Frontal cortex (tissue), 4 donors: ENCODE data around the gene PCNX4. TPM values are rescaled to one million over a fixed set of nuclear protein-coding genes. Genes with fewer than 3 reads are reported as not detected.
A peak's percentile ranks its signal among the peaks of the same experiment; 100 is the strongest.

ENCODE experiments used
- DNase-seq, 2 donors: peaks; one replicate each; pipeline ENCODE4 v3.0.0; 2012; ENCODE audit warnings: low spot score in 2 of 2
- FAIRE-seq: peaks from 2 replicates; lab custom pipeline; 2012; peaks lifted over from hg19 to GRCh38; lab: Jason Lieb, UNC
- total RNA-seq: library from RNA; depleted of rRNA; stranded (reverse); fragments of >200 nt; gene quantifications from one replicate; pipeline ENCODE4 v1.2.3, GENCODE V29; 2014
- donor health status: control.
- donor health status: control.
- donor health status: control.

Gene PCNX4
- total RNA-seq, 1 donor from 2014 or later = 98.6 TPM

GRCh38 chr14:60169722-60170121 is 78.0 kb downstream of the PCNX4 start:
- FAIRE-seq (no peak), DNase-seq (no peak)

DNA sequence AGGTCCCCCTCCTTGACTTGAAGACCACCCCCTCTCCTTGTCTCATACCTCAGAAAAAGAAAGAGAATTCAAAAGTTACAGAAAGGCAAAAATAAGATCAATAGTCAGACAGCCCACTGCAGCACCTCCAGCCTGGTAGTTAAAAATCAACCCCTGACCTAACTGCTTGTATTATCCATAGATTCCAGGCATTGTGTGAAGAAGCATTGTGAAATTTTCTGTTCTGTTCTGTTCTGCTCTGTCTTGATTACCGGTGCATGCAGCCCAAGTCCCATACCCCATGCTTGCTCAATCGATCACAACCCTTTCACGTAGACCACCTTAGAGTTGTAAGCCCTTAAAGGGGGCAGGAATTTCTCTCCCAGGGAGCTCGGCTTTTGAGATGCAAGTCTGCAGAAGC is 79.2 kb downstream of the PCNX4 start:
- FAIRE-seq (no peak), DNase-seq (no peak)

- no peak for FAIRE-seq
- no peak for DNase-seq
Measured at GRCh38 chr14:60171690-60172089, 80.0 kb downstream of the PCNX4 start.

- DNase-seq (no peak), FAIRE-seq (no peak)
Measured at GRCh38 chr14:60174352-60175254, 82.9 kb downstream of the PCNX4 start.

DNA sequence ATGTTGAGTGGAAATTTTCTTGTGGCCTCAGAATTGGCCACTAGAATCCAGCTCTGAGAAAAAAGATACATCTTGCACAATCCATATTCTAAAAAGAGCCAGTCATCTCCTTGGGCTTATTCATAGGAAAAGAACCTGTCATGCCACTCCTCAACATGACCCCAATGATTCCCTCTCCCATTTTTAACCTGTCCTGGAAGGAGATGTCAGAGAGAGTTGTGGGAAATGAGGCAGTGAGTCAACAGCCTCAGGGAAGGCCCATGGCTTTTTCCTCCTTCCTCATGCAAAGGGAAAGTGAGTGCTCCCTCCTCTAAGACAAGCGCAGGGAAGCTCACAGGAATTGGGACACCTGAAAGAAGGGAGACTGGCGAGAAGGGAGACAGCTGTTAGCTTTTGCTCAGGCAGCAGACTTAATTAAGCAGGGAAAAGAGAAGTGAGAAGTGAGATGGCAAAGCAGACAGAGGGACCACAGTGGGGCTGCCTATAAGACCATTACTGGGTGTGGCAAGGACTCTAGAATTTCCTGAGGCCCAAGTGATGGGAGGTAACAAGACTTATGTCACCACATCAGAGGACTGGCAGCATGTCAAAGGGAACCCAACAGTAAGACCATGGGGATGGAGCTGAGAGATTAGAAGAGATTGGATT is 83.7 kb downstream of the PCNX4 start:
- FAIRE-seq = no peak
- DNase-seq = no peak

- FAIRE-seq (no peak), DNase-seq (no peak)
Measured at GRCh38 chr14:60178164-60178563, 86.4 kb downstream of the PCNX4 start.

- FAIRE-seq (peak; percentile 43), DNase-seq (no peak)
Measured at GRCh38 chr14:60178820-60179219, 87.1 kb downstream of the PCNX4 start.

DNA sequence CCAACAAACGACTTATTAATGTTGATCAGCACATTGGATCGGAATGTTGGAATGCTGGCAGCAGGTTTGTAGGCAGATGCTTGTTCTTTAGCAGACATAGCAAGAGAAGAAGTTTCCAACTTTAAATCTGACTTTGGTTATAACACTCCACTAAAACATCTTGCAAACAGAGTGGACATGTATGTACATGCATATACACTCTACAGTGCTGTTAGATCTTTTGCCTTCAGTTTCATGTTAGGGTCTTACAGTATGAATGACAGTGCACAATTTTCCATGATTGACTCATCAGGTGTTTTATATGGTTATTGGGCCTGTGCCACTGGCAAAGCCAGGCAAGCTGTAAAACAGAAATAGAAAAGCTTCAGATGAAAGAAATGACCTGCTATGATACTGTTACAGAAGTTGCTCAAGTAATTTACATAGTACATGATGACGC is 87.7 kb downstream of the PCNX4 start:
- no peak for FAIRE-seq
- DNase-seq = no peak

DNA sequence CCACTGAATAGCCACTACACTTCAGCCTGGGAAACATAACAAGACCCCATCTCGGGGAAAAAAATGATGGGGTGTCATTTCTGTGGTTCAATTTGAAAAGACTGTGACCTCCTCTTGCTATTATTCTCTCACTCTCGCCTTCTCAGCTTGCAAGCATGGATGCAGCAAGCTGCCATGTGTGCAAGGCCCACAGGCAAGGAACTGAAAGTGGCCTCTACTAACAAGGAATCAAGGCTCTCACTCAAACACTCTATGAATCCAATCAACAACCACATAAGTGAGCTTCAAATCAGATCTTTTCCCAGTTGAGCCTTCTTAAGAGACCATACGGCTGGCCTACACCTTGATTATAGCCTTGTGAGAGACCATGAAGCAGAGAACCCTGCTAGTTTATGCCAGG is 91.4 kb downstream of the PCNX4 start:
- no peak for DNase-seq
- FAIRE-seq = no peak

DNA sequence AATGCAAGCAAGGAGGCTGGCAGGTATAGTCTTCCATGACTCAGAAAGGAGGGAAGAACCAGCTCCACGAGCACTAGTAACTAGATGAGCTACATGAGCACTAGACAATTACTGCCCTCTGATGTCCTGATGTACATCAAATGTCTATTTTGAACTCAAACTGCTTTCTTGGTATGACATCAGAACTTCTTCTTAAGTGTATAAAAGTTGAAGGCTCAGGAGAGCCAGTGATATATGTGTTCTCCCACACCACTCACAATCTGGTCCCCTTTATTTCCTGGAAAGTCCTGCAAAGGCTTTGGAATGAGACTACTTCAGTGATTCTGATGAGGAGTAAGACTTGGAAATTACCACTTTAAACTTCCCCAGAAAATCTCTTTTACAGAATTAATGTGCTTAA is 92.0 kb downstream of the PCNX4 start:
- FAIRE-seq (no peak), DNase-seq (no peak)

DNA sequence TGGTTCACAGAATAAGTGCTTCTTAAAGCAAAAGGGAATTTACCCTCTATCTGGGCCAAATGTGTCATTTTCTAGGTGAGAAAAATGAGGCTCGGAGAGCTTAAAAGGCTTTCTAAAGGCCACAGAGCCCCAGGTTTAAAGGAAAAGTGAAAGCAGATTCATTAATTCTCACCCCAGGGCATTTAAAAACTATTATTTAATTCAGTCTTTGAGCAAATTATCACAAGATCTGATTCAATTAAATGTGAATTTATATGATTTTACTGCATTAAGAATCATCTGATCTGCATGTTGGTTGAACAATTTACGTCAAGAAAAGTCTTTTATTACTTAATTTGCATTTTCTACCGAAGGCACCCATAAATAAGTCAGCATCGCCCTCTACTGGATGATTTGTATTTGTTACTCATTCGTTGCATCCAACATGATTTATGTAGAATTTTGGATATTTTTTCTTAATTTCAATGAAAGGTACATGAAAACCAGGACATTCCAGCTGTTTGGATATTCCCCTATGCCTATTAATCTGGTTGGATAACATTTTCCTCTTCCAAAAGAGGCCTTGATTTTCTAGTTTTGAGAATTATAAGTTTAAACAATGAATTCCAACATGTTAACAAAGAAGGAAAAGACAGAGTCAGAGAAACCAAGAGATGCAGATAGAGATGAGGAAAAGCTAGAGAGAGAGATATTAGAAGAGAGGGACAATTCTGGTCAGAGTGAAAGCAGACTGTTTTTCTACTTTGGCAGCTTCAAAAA is 92.6 kb downstream of the PCNX4 start:
- FAIRE-seq (peak; percentile 92), DNase-seq (no peak)

GRCh38 chr14:60184905-60185555 is 93.3 kb downstream of the PCNX4 start:
- FAIRE-seq = no peak
- DNase-seq = no peak

GRCh38 chr14:60188115-60188514 is 96.4 kb downstream of the PCNX4 start:
- DNase-seq = no peak
- FAIRE-seq = no peak

- no peak for DNase-seq
- FAIRE-seq = no peak
Measured at GRCh38 chr14:60188696-60189095, 97.0 kb downstream of the PCNX4 start.

DNA sequence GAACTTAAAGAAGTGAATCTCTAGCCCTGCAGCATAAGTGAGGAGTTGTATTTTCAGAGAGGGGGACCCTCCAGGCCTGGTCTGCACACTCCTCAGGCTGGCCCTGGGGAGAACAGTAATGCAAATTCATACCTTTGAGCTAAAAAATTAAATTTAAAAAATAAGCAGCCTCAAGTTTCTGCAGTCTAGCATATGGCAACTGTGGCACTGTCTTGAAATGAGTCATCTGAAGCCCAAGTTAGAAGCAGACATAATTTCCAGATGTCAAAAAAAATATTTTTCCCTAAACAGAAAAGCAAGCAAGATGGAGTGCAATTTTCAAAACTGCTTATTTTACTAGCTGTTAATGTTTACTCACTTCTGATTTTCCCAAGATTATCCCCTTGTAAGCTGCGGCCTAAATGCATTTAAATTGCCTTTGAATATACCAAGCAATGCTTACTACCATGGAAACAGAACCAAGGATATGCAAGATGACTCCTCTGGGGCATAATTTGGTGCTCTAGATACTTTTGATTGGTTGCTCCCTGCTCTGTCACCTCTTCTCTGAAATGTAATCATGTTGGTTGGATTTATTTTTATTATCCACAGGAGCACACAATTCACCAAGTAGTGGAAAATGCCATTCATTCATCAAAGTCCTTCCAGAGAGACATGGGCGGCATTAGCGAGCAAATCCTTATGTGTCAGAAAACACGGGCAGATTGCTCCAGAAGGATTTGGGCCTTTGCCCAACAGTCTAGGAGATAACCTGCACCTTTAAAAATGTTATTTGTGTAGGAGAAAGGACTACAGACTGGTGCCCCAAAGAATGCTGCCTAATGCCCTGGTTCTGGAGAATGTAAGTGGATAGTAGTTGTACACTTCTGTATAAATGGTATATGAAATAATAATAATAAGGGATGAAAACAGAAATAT is 98.5 kb downstream of the PCNX4 start:
- no peak for DNase-seq
- FAIRE-seq = no peak

DNA sequence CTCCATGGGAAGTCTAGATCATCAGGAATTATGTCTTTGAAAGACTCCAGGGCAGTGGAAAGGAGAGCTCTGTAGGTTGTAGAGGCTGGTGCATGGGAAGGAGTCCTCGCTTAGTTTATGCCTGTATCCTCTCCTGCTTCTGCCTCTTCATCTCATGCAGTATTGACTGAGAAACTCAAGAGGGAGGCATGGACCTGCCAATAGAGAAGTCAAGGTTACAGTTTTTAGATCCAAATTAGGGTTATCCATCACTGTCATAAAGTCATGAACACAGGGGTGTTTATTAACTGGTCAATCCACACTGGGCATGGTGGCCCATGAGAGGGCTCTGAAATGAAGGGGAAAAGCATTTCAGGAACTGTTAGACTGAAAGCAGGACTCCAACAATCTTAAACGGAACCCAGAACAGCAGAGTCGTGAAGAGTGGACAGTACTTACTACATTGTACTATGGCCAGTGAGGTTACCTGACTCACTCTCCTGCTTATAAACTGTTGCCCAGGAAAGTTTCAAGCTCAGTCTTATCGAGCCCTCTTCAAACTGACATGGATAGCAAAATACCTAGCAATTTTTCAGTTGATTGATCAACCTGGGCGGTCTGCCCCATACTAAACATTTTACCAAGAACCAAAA is 103.6 kb downstream of the PCNX4 start:
- no peak for FAIRE-seq

GRCh38 chr14:60196291-60196690 is 104.6 kb downstream of the PCNX4 start:
- FAIRE-seq (no peak), DNase-seq (no peak)

More for the DNA sequence above, 103.6 kb downstream of the PCNX4 start:
- no peak for DNase-seq

- FAIRE-seq (no peak), DNase-seq (no peak)
Measured at GRCh38 chr14:60197629-60198303, 106.0 kb downstream of the PCNX4 start.
